ENCODE results near the gene EVC2.
"Not testable (repeated sequence)": the region's sequence is repeated elsewhere in the genome, so short reads cannot be mapped to it uniquely, and the experiment has no call there.

EVC2 gene

GRCh38 chr4:5616331-5616950 lies 91.9 kb downstream of the EVC2 start:
- no peak for DNase-seq

DNA sequence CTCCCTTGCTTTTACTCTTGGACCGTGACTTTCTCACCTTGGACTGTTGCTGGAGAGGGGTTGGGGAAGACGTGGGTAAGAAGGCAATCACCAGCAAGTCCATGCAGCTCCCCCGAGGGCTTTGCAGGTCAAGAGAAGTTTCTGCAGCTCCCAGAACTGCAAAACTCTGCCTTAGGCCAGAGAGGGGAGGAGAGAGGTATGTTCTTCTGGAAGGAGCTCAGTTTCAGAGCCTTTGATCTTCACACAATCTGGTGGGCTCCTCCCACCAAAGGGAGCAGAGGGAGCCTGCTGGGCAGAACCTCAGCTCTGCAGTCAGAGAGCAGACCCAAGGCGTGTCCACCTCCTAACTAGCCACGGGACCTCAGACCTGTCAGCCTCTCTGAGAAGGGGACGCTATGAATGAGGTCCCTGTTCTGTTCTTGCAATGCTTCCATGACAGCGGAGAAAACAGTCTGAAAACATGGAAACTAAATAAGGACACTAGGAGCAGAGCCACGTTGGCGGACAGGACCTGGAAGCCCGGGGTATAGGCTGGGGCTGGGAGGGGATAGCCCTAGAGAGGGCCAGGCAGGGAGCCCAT lies 92.8 kb downstream of the EVC2 start:
- DNase-seq = no peak

- DNase-seq = no peak
Observed at GRCh38 chr4:5611750-5612149, 96.6 kb downstream of the EVC2 start.

DNA sequence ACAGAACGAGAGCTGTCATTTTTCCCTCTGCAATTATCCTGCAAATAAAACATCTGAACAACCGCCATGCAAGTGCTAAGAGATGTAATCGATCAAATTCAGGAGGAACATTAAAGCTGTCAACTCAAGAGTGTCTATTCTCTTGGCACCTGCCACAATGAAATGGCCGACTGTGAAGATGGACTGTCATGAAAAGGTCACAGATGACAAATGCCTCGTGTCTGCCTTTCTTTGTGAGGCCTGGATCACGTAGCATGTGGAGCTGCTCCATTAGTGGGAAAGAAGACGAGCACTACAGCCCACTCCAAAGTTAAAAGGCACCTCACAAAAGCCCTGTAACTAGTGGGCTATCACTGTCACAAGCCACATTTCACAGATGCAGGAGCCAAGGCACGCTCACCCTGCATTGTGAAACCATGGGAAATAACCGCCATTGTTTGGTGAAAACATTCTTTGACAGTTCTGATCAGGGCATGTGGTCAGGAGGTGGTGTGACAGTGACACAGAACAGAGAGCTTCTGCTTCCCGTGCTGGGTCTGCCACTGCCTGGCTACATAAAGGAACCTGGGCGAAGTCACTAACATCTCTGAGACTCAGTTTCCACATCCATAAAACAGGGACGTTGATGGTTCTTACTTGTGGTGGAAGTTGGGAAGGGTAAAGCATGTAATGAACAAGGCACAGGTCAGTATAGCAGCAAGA lies 98.9 kb downstream of the EVC2 start:
- DNase-seq = no peak

DNA sequence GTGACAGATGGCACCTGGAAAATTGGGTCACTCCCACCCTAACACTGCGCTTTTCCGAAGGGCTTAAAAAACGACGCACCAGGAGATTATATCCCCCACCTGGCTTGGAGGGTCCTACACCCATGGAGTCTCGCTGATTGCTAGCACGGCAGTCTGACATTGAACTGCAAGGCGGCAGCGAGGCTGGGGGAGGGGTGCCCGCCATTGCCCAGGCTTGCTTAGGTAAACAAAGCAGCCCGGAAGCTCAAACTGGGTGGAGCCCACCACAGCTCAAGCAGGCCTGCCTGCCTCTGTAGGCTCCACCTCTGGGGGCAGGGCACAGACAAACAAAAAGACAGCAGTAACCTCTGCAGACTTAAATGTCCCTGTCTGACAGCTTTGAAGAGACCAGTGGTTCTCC lies 114.5 kb downstream of the EVC2 start:
- DNase-seq = not testable (repeated sequence)

DNA sequence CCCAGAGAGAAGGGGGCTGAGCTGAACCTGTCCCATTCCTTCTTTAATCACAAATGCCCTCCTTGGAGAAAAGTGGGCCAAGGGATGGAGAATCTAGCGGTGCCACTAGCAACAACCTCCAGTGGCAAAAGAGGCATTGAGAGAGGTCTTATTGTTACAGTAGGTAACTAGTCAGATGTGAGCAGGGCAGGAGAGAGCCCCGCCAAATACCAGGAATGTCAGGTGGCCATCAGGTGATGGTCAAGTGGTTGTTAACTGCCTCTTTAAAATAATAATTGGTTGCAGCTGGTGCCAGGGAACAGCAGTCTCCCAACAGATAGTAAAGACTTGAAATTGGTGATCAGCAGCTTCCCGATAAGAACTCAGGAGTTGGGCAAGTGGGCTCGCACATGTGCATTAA lies 116.1 kb downstream of the EVC2 start:
- DNase-seq = no peak

GRCh38 chr4:5589495-5589894 lies 118.9 kb downstream of the EVC2 start:
- no peak for DNase-seq

- no peak for DNase-seq
Observed at GRCh38 chr4:5588046-5588445, 120.3 kb downstream of the EVC2 start.

DNA sequence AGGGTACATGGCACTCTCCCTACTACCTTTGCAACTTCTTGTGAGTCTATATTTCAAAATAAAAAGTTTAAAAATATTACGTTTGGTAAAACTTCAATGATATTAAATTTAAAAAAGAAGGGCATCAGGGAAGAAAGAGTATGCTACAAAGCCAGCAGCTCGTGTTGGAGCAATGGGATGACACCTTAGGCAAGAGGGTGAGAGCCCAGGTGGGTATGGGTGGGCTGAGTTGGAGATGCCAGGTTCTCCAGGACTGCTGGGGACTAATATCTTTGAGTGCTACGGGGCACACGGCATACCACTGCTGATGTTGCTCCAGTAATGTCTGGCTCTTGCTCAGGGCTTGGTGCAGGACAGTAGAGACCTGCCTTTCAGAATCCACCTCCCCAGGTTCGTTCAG lies 132.4 kb downstream of the EVC2 start:
- no peak for DNase-seq

DNA sequence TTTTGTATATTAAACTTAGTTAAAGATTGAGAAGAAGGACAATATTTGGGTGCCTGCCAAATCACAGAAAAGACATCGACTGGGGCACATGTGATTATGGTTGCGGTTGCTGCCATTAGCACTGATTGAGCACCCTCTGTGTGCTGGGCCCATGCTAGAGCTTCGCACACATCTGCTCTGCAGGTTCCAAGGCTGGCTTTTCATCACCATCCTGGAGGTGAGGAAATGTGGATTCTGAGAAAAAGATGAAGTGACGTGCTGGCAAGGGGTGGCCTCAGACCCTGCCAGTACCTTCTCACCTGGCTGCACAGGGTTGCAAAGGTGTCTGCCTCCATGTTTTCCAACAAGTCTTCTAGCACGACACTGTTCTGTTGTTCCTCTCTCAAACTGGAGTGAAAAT lies 134.0 kb downstream of the EVC2 start:
- no peak for DNase-seq

DNA sequence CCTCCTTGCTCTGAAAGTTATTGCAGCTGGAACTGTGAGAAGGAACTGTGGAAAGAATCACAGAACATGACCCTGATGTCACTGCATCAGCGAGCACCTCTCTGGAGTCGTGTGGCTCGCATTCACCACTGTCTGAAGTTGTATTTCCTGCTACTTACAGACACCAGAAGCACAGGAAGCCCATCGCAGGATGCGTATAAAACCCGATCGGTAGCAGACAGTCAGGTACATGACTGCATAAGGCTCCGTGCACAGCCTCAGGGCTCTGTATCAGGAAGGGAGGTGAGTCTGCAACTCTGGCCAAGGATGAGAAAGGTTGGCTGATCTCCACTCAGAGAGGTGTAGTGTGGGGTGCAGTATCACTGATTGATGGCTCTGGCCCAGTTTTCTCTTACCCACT lies 134.4 kb downstream of the EVC2 start:
- no peak for DNase-seq

DNA sequence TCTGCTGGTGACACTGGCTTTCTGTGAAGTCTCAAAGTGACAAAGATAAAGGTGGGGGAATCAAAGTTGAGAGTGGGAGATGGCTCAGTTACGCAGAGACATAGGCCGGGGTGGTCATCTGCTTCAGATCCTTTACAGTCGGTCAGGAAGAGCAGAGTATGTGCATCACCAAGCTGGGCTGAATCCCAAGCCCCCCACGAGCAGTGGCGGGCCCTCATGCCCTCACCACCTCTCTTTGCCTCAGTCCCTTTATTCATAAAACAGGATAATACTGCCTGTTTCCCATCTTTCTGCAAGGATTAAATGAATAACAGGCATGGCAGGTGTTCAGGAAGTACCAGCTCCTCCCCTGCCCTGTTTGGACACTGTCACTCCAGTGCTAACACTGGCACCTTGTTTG lies 135.6 kb downstream of the EVC2 start:
- DNase-seq = no peak

DNA sequence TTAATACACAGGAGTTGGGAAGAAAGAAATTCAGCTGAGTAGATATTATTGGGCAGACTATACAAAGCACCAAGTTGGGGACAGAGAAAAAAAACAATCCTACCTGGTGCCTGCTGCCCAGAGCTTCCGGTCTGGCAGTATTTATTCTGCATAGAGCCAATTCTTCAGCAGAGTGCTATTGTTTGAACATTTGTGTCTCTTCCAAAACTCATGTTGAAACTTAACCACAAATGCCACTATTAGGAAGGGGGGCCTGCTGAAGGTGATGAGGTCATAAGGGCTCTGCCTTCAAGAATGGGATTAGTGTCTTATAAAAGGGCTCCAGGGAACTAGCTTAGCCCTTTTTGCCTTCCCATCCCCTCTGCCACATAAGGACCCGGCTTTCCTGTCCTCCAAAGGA lies 136.2 kb downstream of the EVC2 start:
- DNase-seq = no peak

- DNase-seq = no peak
Observed at GRCh38 chr4:5571646-5572045, 136.7 kb downstream of the EVC2 start.

DNA sequence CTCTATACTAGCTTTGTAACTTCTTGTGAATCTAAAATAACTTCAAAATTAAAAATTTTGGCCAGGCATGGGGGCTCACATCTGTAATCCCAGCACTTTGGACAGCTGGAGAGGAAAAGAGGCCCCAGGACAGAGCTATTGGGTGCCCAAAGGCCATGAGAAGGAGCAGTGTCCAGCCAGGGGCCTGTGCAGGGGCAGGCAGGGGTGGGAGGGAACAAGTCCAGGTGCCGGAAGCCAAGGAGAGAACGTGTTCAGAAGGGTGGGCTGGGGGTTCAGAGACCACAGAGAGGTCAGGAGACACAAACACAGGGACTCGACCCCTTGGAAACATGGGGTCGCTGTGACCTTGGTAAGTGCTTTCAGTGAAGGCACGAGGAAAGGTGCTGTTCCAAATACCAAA lies 138.9 kb downstream of the EVC2 start:
- DNase-seq = no peak

- DNase-seq = no peak
Observed at GRCh38 chr4:5568931-5569330, 139.4 kb downstream of the EVC2 start.

DNA sequence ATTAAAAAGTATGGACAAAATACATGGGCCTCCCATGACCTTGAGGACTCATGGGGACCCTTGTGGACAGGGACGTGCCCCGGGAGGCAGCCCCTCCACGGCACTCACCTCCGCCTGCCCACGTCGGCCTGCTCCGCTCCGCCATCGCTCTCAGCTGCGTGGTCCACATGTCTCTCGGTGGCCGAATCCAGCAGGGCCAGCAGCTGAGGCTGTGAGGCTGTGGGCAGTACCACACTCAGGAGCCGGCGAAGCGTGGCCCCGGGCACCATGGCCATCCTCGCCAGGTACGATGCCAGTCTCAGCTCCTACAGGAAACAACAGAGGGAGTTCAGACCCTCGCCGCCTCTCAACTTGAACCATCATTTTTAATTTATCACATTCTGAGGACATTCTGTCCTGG lies 140.0 kb downstream of the EVC2 start:
- no peak for DNase-seq

GRCh38 chr4:5566991-5567390 lies 141.4 kb downstream of the EVC2 start:
- no peak for DNase-seq

DNA sequence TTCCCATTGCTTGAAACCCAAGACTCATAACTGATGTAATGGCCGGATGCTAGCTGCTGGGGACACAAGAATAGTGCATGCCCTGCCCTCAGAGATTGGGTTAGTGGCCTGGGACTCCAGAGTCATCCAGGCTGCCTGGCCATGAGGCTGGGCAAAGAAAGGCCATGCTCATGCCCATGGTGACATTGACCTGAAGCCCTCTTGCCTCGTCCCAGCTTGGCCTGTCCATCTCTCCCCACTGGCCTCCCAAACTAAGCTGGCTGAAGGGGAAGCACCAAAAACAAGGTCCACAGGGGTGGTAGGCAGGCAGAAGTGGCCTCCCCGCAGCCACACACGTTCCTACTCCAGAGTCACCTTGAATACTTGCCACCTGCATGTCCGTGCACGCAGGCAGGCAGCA lies 141.8 kb downstream of the EVC2 start:
- DNase-seq = no peak

GRCh38 chr4:5563856-5564255 lies 144.5 kb downstream of the EVC2 start:
- DNase-seq = no peak

GRCh38 chr4:5562476-5562875 lies 145.9 kb downstream of the EVC2 start:
- DNase-seq = no peak

DNA sequence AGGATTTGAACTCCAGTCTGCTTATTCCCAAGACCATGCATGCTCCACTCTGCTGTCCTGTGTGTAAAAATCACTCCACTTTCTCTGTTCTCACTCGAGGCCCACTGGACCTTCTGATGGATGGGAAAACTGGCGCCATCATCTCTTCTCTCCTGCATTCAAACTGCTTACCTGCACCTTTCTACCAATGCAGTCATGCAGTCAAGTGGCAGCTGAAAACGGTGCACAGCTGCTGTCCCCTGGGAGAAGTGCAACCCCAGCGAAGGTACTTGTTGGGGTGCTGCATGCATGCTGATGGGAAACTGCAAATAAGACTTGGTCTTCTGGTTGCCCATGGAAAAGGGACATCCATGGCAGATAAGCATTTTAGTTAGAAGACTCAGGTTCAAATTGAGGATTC lies 147.1 kb downstream of the EVC2 start:
- no peak for DNase-seq

DNA sequence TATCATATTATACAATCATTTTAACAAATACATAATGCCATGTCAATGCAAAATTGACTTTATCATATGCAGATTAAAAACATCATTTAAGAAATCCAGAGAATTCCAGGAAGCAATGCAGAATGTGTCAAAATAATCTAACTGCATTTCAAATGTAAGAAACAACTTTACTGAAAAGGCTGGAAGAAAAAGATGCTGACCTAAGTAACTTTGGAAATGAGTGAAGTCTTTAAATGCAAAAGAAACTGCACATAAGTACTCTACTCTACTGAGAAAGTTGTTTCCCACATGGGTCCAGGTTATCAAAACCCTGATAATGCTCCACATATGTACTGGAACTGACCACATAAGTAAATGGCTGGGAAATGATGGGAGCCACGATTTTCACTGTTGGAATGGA lies 149.9 kb downstream of the EVC2 start:
- no peak for DNase-seq

- DNase-seq = no peak
Observed at GRCh38 chr4:5554376-5554775, 154.0 kb downstream of the EVC2 start.

DNA sequence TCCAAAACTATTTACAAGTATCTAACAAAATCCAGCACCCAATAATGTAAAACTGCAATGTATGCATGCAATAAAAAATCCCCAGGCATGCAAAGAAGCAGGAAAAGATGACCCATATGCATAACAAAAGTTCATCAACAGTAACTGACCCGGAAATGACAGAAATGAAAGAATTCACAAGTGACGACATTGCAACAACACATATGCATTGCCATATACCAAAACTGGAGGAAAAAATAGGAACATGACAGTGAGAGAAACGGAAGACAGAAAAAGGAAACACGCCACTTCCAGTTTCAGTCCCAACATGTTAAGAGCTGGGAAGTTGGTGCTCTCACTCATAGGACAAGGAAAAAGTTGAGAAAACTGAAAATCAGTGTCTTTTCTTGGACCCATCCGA lies 154.6 kb downstream of the EVC2 start:
- no peak for DNase-seq
